ENCODE results near the gene CARS2. TPM values are rescaled to one million over a fixed set of nuclear protein-coding genes. Genes with fewer than 3 reads are reported as not detected.

Gene CARS2
- total RNA-seq, 1 experiment from 2014 or later: 41.9 TPM

DNA sequence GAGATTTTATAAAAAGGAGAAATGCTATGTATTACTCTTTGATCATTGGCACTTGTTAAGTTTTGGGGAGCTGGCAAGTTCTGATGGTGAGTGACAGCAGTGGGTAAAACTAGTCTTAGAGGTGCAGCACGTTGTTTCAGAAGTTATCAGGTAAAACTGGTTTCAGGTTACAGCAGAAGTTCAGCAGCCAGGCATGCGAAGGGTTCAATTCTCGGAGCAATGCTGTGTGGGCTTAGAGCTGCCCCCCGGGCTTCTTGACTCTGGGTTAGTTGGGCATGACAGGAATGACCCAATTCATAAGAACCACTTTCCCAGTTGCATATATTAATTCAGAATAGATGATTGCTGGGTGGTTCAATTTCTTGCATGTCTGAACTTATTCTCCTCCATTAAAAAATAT is 42.4 kb upstream of the CARS2 start:
- no peak overlapping the region for H3T11ph ChIP-seq (ENCODE audit: low read length)
- no peak overlapping the region for H2BK120ac ChIP-seq (ENCODE audit: low read depth, low read length, poor library complexity, severe bottlenecking)
- no peak overlapping the region for H3K18ac ChIP-seq (ENCODE audit: insufficient read length, low read depth, low read length)
- Mint-ChIP-seq H3K4me3 (no peak overlapping the region), H3K4me1 (peaks cover 10 to 11% of the 10 kb centered on the region in 2 experiments), H3K9me3 (peaks cover 31% of the 10 kb centered on the region in 2 experiments), H3K27ac (no peak overlapping the region), H3K27me3 (ENCODE audit: low read depth) (no peaks in the 10 kb centered on the region), H3K36me3 (ENCODE audit: insufficient read depth in 1 of 3, low read depth in 3 of 3) (peaks cover 12 to 38% (median 27%) of the 10 kb centered on the region in 3 experiments)
- H4K20me1 ChIP-seq (ENCODE audit: control insufficient read depth, insufficient read depth, insufficient read length): no peaks in the 10 kb centered on the region
- no peak overlapping the region for H3K23ac ChIP-seq (ENCODE audit: insufficient read length, low read depth, low read length)
- H3K27ac ChIP-seq (ENCODE audit: insufficient read length, low read depth, low read length): no peak overlapping the region
- no peak overlapping the region for H2AFZ ChIP-seq (ENCODE audit: low read length)
- H3K56ac ChIP-seq (ENCODE audit: insufficient read length, low read depth, low read length): no peak overlapping the region
- H3K23me2 ChIP-seq (ENCODE audit: insufficient read length, low read depth, low read length, poor library complexity, severe bottlenecking): no peaks in the 10 kb centered on the region
- H3K79me1 ChIP-seq (ENCODE audit: insufficient read depth, low read depth, low read length, poor library complexity, severe bottlenecking): no peaks in the 10 kb centered on the region
- H3K9ac ChIP-seq (ENCODE audit: extremely low read depth, insufficient read length, low read length): no peak overlapping the region
- H3K79me2 ChIP-seq (ENCODE audit: insufficient read depth, low read length): no peaks in the 10 kb centered on the region
- H3K4me2 ChIP-seq (ENCODE audit: insufficient read depth, insufficient read length, low read length): no peak overlapping the region
- H3K4ac ChIP-seq (ENCODE audit: low read depth, low read length): no peak overlapping the region
- no peak for DNase-seq
- H2BK15ac ChIP-seq (ENCODE audit: low read depth, low read length): no peak overlapping the region
- H3K14ac ChIP-seq (ENCODE audit: insufficient read depth, low read length): no peak overlapping the region
- H3K27me3 ChIP-seq (ENCODE audit: insufficient read depth, low read length): no peaks in the 10 kb centered on the region
- no peak overlapping the region for H2BK20ac ChIP-seq (ENCODE audit: low read depth, low read length, poor library complexity, severe bottlenecking)
- TF ChIP-seq, protein P1, sequence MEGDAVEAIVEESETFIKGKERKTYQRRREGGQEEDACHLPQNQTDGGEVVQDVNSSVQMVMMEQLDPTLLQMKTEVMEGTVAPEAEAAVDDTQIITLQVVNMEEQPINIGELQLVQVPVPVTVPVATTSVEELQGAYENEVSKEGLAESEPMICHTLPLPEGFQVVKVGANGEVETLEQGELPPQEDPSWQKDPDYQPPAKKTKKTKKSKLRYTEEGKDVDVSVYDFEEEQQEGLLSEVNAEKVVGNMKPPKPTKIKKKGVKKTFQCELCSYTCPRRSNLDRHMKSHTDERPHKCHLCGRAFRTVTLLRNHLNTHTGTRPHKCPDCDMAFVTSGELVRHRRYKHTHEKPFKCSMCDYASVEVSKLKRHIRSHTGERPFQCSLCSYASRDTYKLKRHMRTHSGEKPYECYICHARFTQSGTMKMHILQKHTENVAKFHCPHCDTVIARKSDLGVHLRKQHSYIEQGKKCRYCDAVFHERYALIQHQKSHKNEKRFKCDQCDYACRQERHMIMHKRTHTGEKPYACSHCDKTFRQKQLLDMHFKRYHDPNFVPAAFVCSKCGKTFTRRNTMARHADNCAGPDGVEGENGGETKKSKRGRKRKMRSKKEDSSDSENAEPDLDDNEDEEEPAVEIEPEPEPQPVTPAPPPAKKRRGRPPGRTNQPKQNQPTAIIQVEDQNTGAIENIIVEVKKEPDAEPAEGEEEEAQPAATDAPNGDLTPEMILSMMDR (conservative IDR thresholded peaks at IDR 0.05): no peak
- 0 out of 2 replicates have a peak, but pooled peaks cover 2% of the 10 kb centered on the region for H3K4me1 ChIP-seq (ENCODE audit: insufficient read depth, low read length)
- no peak overlapping the region for H4K91ac ChIP-seq (ENCODE audit: insufficient read length, low read depth, low read length)
- H2BK12ac ChIP-seq (ENCODE audit: insufficient read length, low read depth, low read length): no peak overlapping the region
- H2AK5ac ChIP-seq (ENCODE audit: insufficient read length, low read length): no peak overlapping the region
- H3K9me3 ChIP-seq (ENCODE audit: control insufficient read depth, low read depth, low read length): peaks cover 12% of the 10 kb centered on the region
- H4K5ac ChIP-seq (ENCODE audit: insufficient read length, low read depth, low read length): no peak overlapping the region
- no CpG with 5 or more reads among the region's 4 CpGs for WGBS (ENCODE audit: extremely low coverage, insufficient read length, low lambda C conversion rate)
- no peak overlapping the region for H2BK5ac ChIP-seq (ENCODE audit: insufficient read length, low read length)
- H4K8ac ChIP-seq (replicated peaks; ENCODE audit: insufficient read length, low read depth, low read length): no peak overlapping the region
